WTC11 (cell line): ENCODE measurements around the gene GAP43. TPM values are rescaled to one million over a fixed set of nuclear protein-coding genes. Genes with fewer than 3 reads are reported as not detected.

Source experiments
- ATAC-seq: fragments of 200-7000 bp; cut with Tn5 transposase; 2 replicates; pipeline ENCODE4 v1.10.0; 2021; ENCODE audit warnings: mild to moderate bottlenecking, moderate library complexity
- CTCF ChIA-PET: fragments of 300-600 bp; sonication (Branson Sonifier 250); formaldehyde crosslinking; loops from one replicate; lab custom pipeline; 2021; ENCODE audit warnings: antibody characterized with exemption; lab: Charles Lee
- POLR2A ChIA-PET: fragments of 350-600 bp; sonication (Branson Sonifier 250); formaldehyde crosslinking; loops from one replicate; lab custom pipeline; 2021; ENCODE audit warnings: antibody characterized with exemption; lab: Charles Lee
- DNase-seq: peaks from one replicate; pipeline ENCODE4 v3.0.0; 2021; ENCODE audit warnings: low spot score
- H3K27ac Mint-ChIP-seq: 2 replicates; pipeline ENCODE4 v1.8.0; 2021; ENCODE audit warnings: mixed read lengths
- H3K27me3 Mint-ChIP-seq: 2 replicates; pipeline ENCODE4 v1.8.0; 2021; ENCODE audit warnings: low read depth, mild to moderate bottlenecking, moderate library complexity, mixed read lengths
- H3K36me3 Mint-ChIP-seq: 2 replicates; pipeline ENCODE4 v1.8.0; 2021; ENCODE audit warnings: mixed read lengths
- H3K4me1 Mint-ChIP-seq: 2 replicates; pipeline ENCODE4 v1.8.0; 2022; ENCODE audit warnings: mixed read lengths
- H3K4me3 Mint-ChIP-seq: 2 replicates; pipeline ENCODE4 v1.8.0; 2021; ENCODE audit warnings: mild to moderate bottlenecking, moderate library complexity, mixed read lengths
- H3K9me3 Mint-ChIP-seq: 2 replicates; pipeline ENCODE4 v1.8.0; 2021; ENCODE audit warnings: mixed read lengths
- ATF1 ChIP-seq: sonication (generic); formaldehyde crosslinking; IDR thresholded peaks from 2 replicates; pipeline ENCODE4 v1.8.1; 2023; ENCODE audit warnings: mild to moderate bottlenecking, moderate library complexity, missing genetic modification reagents
- ELF4 ChIP-seq: sonication (generic); formaldehyde crosslinking; IDR thresholded peaks from 2 replicates; pipeline ENCODE4 v1.8.1; 2022; ENCODE audit warnings: low read depth, mild to moderate bottlenecking, moderate library complexity, missing genetic modification reagents
- GABPB1 ChIP-seq: sonication (generic); formaldehyde crosslinking; IDR thresholded peaks from 2 replicates; pipeline ENCODE4 v1.8.1; 2023; ENCODE audit warnings: mild to moderate bottlenecking, missing genetic modification reagents
- MXD4 ChIP-seq: fragments of 250-450 bp; sonication (Bioruptor Pico); IDR thresholded peaks from 2 replicates; pipeline ENCODE4 v1.8.0; 2021; ENCODE audit warnings: mild to moderate bottlenecking, moderate library complexity, borderline replicate concordance
- NFE2L1 ChIP-seq: sonication (generic); formaldehyde crosslinking; IDR thresholded peaks from 2 replicates; pipeline ENCODE4 v1.8.1; 2023; ENCODE audit warnings: missing genetic modification reagents
- OVOL2 ChIP-seq: fragments of 250-450 bp; sonication (Bioruptor Pico); IDR thresholded peaks from 2 replicates; pipeline ENCODE4 v1.9.0; 2021; ENCODE audit warnings: mild to moderate bottlenecking, borderline replicate concordance
- RORB ChIP-seq: fragments of 250-450 bp; sonication (Bioruptor Pico); IDR thresholded peaks from 2 replicates; pipeline ENCODE4 v1.9.0; 2021; ENCODE audit warnings: mild to moderate bottlenecking
- SMAD3 ChIP-seq: sonication (generic); formaldehyde crosslinking; IDR thresholded peaks from 2 replicates; pipeline ENCODE4 v1.8.0; 2022; ENCODE audit warnings: missing genetic modification reagents, mild to moderate bottlenecking, borderline replicate concordance
- TEAD1 ChIP-seq: sonication (generic); formaldehyde crosslinking; IDR thresholded peaks from 2 replicates; pipeline ENCODE4 v1.8.0; 2022; ENCODE audit warnings: mild to moderate bottlenecking, missing genetic modification reagents
- ZNF138 ChIP-seq: sonication (generic); formaldehyde crosslinking; conservative IDR thresholded peaks from 2 replicates; pipeline ENCODE4 v1.8.1; 2022; ENCODE audit warnings: mild to moderate bottlenecking, moderate library complexity, missing genetic modification reagents
- ZNF263 ChIP-seq: sonication (generic); formaldehyde crosslinking; IDR thresholded peaks from 2 replicates; pipeline ENCODE4 v1.8.1; 2022; ENCODE audit warnings: low read depth, mild to moderate bottlenecking, moderate library complexity, missing genetic modification reagents
- ZNF416 ChIP-seq: fragments of 250-450 bp; sonication (Bioruptor Pico); IDR thresholded peaks from 2 replicates; pipeline ENCODE4 v1.9.0; 2021; ENCODE audit warnings: mild to moderate bottlenecking, inconsistent platforms
- ZNF423 ChIP-seq: fragments of 250-450 bp; sonication (Bioruptor Pico); IDR thresholded peaks from 2 replicates; pipeline ENCODE4 v2.1.2; 2022; ENCODE audit warnings: mild to moderate bottlenecking, moderate library complexity
- total RNA-seq: library from RNA; stranded (reverse); gene quantifications from 3 replicates; pipeline ENCODE4 v1.2.3, GENCODE V29; 2021
- TF ChIP-seq, protein P1 (sequence below): sonication (generic); formaldehyde crosslinking; IDR thresholded peaks from 2 replicates; pipeline ENCODE4 v1.8.1; 2022; ENCODE audit warnings: low read depth, mild to moderate bottlenecking, moderate library complexity, missing genetic modification reagents, borderline replicate concordance
- TF ChIP-seq, protein P2 (sequence below): sonication (generic); formaldehyde crosslinking; IDR thresholded peaks from 2 replicates; pipeline ENCODE4 v1.8.1; 2023; ENCODE audit warnings: mild to moderate bottlenecking, missing genetic modification reagents
- TF ChIP-seq, protein P3 (sequence below): sonication (generic); formaldehyde crosslinking; IDR thresholded peaks from 2 replicates; pipeline ENCODE4 v1.8.0; 2022; ENCODE audit warnings: mild to moderate bottlenecking, missing genetic modification reagents
- TF ChIP-seq, protein P4 (sequence below): fragments of 200-600 bp; IDR thresholded peaks from 2 replicates; pipeline ENCODE4 v1.8.0; 2022; ENCODE audit warnings: antibody characterized with exemption
- TF ChIP-seq, protein P5 (sequence below): sonication (generic); formaldehyde crosslinking; IDR thresholded peaks from 2 replicates; pipeline ENCODE4 v1.8.1; 2023; ENCODE audit warnings: mild to moderate bottlenecking, missing genetic modification reagents
- TF ChIP-seq, protein P6 (sequence below): fragments of 250-450 bp; sonication (Bioruptor Pico); IDR thresholded peaks from 2 replicates; pipeline ENCODE4 v1.9.0; 2021; ENCODE audit warnings: mild to moderate bottlenecking, borderline replicate concordance

GAP43 gene
- total RNA-seq, 1 experiment from 2014 or later: 19.9 TPM

DNA sequence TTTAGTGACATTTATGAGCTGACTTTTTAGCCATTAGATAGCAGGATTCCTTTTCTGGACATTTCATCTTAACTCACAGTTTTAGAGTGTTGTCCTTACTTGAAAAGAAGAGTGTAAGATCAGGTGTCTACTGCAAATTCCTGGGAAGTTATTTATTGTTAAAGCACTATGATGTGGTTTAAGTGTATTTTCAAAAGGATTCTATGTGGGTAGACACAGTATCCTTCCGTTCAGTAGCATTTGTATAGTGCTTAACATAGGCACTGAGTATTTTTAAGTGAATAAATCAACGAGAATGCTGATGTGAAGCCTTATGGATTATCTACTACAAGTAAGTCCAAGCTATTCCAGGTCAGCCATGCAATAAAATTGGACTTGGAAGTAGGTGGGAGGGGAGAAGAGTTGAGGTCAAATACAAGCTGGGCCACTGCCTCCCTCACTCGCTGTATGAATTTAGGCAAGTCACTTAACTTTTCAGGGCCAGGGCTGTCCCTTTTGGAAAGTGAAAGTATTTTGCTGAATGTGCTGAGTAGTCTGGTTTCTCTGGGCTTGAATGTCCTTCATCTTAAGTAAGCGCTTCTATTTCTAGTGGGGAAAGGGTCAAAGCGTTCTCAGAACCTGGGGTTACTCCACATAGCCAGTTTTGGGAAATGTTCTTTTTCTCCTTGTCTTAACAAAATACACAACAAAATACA lies 48.6 kb downstream of the GAP43 start (continued):
- TF ChIP-seq, protein P1, sequence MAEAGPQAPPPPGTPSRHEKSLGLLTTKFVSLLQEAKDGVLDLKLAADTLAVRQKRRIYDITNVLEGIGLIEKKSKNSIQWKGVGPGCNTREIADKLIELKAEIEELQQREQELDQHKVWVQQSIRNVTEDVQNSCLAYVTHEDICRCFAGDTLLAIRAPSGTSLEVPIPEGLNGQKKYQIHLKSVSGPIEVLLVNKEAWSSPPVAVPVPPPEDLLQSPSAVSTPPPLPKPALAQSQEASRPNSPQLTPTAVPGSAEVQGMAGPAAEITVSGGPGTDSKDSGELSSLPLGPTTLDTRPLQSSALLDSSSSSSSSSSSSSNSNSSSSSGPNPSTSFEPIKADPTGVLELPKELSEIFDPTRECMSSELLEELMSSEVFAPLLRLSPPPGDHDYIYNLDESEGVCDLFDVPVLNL: no peak

DNA sequence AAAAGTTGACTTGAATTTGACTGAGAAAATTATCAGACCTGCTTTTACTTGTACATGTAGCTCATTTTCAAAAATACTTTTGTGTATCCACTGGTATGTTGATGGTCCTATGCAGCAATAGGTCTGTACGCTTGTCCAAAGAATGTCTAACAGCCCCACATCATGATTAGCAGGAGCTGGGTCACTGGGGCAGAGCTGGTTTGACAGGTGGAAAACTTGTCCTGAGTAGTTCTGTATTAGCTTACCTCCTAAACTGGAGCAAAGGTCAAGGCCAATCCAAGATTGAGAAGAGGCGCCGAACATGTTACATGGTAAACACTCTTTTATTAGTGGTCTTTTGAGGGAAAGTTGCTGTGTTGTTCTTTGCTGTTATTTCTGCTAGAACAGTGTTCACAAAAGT lies 50.6 kb downstream of the GAP43 start:
- H3K27ac Mint-ChIP-seq: no peak overlapping the region
- ChIA-PET CTCF (no interaction called here), POLR2A (interaction anchor here (0.6 kb wide), 1 partner anchor 55 kb away, joined by 5 read pairs; no protein-coding TSS in a partner anchor)
- H3K36me3 Mint-ChIP-seq: 0 out of 2 replicates have a peak, but pooled peaks cover 2% of the 10 kb centered on the region
- no peak overlapping the region for H3K4me3 Mint-ChIP-seq
- TF ChIP-seq GABPB1 (no peak), MXD4 (CRISPR knock-in tag) (no peak), RORB (CRISPR knock-in tag) (no peak), NFE2L1 (CRISPR knock-in tag) (no peak)
- DNase-seq: no peak
- ATAC-seq: no peak
- no peaks in the 10 kb centered on the region for H3K4me1 Mint-ChIP-seq
- peaks cover 3% of the 10 kb centered on the region; the same call in 1 of the 2 replicates for H3K9me3 Mint-ChIP-seq
- no peaks in the 10 kb centered on the region for H3K27me3 Mint-ChIP-seq

DNA sequence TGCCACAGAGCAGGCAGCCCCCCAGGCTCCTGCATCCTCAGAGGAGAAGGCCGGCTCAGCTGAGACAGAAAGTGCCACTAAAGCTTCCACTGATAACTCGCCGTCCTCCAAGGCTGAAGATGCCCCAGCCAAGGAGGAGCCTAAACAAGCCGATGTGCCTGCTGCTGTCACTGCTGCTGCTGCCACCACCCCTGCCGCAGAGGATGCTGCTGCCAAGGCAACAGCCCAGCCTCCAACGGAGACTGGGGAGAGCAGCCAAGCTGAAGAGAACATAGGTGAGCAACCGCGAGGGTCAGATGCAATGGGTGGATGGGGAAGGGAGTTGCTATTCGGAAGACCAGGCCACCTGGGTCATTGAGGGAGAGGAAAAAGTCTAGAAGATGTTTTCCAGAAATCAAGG lies 53.0 kb downstream of the GAP43 start:
- 0 out of 2 replicates have a peak, but pooled peaks cover 2% of the 10 kb centered on the region for H3K36me3 Mint-ChIP-seq
- H3K4me1 Mint-ChIP-seq: no peaks in the 10 kb centered on the region
- 0 out of 2 replicates have a peak, but pooled peaks cover 3% of the 10 kb centered on the region for H3K9me3 Mint-ChIP-seq
- no peaks in the 10 kb centered on the region for H3K27me3 Mint-ChIP-seq
- no peak overlapping the region for H3K27ac Mint-ChIP-seq
- ChIA-PET CTCF (interaction anchor here (1.3 kb wide), 1 partner anchor 17 kb away, joined by 4 read pairs; no protein-coding TSS in a partner anchor), POLR2A (interaction anchor here (0.6 kb wide), 1 partner anchor 1923 kb away, joined by 5 read pairs; no protein-coding TSS in a partner anchor)
- no peak for DNase-seq
- no peak for ATAC-seq
- no peak overlapping the region for H3K4me3 Mint-ChIP-seq
- TF ChIP-seq, protein P2, sequence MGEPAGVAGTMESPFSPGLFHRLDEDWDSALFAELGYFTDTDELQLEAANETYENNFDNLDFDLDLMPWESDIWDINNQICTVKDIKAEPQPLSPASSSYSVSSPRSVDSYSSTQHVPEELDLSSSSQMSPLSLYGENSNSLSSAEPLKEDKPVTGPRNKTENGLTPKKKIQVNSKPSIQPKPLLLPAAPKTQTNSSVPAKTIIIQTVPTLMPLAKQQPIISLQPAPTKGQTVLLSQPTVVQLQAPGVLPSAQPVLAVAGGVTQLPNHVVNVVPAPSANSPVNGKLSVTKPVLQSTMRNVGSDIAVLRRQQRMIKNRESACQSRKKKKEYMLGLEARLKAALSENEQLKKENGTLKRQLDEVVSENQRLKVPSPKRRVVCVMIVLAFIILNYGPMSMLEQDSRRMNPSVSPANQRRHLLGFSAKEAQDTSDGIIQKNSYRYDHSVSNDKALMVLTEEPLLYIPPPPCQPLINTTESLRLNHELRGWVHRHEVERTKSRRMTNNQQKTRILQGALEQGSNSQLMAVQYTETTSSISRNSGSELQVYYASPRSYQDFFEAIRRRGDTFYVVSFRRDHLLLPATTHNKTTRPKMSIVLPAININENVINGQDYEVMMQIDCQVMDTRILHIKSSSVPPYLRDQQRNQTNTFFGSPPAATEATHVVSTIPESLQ: no peak
- TF ChIP-seq ZNF423 (CRISPR knock-in tag) (no peak), ZNF263 (CRISPR knock-in tag) (no peak), ELF4 (CRISPR knock-in tag) (no peak), OVOL2 (CRISPR knock-in tag) (no peak), TEAD1 (CRISPR knock-in tag) (no peak), SMAD3 (no peak), ATF1 (no peak), ZNF138 (CRISPR knock-in tag) (no peak), ZNF416 (no peak)
- TF ChIP-seq, protein P3, sequence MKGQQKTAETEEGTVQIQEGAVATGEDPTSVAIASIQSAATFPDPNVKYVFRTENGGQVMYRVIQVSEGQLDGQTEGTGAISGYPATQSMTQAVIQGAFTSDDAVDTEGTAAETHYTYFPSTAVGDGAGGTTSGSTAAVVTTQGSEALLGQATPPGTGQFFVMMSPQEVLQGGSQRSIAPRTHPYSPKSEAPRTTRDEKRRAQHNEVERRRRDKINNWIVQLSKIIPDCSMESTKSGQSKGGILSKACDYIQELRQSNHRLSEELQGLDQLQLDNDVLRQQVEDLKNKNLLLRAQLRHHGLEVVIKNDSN (CRISPR knock-in tag): no peak
- TF ChIP-seq, protein P4, sequence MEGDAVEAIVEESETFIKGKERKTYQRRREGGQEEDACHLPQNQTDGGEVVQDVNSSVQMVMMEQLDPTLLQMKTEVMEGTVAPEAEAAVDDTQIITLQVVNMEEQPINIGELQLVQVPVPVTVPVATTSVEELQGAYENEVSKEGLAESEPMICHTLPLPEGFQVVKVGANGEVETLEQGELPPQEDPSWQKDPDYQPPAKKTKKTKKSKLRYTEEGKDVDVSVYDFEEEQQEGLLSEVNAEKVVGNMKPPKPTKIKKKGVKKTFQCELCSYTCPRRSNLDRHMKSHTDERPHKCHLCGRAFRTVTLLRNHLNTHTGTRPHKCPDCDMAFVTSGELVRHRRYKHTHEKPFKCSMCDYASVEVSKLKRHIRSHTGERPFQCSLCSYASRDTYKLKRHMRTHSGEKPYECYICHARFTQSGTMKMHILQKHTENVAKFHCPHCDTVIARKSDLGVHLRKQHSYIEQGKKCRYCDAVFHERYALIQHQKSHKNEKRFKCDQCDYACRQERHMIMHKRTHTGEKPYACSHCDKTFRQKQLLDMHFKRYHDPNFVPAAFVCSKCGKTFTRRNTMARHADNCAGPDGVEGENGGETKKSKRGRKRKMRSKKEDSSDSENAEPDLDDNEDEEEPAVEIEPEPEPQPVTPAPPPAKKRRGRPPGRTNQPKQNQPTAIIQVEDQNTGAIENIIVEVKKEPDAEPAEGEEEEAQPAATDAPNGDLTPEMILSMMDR: no peak
- TF ChIP-seq, protein P5, sequence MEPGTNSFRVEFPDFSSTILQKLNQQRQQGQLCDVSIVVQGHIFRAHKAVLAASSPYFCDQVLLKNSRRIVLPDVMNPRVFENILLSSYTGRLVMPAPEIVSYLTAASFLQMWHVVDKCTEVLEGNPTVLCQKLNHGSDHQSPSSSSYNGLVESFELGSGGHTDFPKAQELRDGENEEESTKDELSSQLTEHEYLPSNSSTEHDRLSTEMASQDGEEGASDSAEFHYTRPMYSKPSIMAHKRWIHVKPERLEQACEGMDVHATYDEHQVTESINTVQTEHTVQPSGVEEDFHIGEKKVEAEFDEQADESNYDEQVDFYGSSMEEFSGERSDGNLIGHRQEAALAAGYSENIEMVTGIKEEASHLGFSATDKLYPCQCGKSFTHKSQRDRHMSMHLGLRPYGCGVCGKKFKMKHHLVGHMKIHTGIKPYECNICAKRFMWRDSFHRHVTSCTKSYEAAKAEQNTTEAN (CRISPR knock-in tag): no peak
- TF ChIP-seq, protein P6, sequence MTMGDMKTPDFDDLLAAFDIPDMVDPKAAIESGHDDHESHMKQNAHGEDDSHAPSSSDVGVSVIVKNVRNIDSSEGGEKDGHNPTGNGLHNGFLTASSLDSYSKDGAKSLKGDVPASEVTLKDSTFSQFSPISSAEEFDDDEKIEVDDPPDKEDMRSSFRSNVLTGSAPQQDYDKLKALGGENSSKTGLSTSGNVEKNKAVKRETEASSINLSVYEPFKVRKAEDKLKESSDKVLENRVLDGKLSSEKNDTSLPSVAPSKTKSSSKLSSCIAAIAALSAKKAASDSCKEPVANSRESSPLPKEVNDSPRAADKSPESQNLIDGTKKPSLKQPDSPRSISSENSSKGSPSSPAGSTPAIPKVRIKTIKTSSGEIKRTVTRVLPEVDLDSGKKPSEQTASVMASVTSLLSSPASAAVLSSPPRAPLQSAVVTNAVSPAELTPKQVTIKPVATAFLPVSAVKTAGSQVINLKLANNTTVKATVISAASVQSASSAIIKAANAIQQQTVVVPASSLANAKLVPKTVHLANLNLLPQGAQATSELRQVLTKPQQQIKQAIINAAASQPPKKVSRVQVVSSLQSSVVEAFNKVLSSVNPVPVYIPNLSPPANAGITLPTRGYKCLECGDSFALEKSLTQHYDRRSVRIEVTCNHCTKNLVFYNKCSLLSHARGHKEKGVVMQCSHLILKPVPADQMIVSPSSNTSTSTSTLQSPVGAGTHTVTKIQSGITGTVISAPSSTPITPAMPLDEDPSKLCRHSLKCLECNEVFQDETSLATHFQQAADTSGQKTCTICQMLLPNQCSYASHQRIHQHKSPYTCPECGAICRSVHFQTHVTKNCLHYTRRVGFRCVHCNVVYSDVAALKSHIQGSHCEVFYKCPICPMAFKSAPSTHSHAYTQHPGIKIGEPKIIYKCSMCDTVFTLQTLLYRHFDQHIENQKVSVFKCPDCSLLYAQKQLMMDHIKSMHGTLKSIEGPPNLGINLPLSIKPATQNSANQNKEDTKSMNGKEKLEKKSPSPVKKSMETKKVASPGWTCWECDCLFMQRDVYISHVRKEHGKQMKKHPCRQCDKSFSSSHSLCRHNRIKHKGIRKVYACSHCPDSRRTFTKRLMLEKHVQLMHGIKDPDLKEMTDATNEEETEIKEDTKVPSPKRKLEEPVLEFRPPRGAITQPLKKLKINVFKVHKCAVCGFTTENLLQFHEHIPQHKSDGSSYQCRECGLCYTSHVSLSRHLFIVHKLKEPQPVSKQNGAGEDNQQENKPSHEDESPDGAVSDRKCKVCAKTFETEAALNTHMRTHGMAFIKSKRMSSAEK: no peak
